Tibial nerve (tissue), 3 donors: Measurements from ENCODE around the gene SHISA7.

ENCODE experiments used
- POLR2A ChIP-seq, 2 donors: fragments of 450-650 bp; IDR thresholded peaks; one replicate each; pipeline ENCODE4 v1.6.1; 2017; ENCODE audit warnings: antibody characterized with exemption in 2 of 2, mild to moderate bottlenecking in 2 of 2, moderate library complexity in 2 of 2
- TF ChIP-seq, protein P1 (sequence below), 5 experiments: fragments of 200-600 bp in 3 of 5; fragments of 450-650 bp in 2 of 5; sonication (generic) in 3 of 5; IDR thresholded peaks; one replicate each; pipeline ENCODE4 v1.5.1; 2016 to 2019; ENCODE audit warnings: antibody characterized with exemption in 5 of 5, mild to moderate bottlenecking in 3 of 5, moderate library complexity in 2 of 5

- TF ChIP-seq, protein P1, sequence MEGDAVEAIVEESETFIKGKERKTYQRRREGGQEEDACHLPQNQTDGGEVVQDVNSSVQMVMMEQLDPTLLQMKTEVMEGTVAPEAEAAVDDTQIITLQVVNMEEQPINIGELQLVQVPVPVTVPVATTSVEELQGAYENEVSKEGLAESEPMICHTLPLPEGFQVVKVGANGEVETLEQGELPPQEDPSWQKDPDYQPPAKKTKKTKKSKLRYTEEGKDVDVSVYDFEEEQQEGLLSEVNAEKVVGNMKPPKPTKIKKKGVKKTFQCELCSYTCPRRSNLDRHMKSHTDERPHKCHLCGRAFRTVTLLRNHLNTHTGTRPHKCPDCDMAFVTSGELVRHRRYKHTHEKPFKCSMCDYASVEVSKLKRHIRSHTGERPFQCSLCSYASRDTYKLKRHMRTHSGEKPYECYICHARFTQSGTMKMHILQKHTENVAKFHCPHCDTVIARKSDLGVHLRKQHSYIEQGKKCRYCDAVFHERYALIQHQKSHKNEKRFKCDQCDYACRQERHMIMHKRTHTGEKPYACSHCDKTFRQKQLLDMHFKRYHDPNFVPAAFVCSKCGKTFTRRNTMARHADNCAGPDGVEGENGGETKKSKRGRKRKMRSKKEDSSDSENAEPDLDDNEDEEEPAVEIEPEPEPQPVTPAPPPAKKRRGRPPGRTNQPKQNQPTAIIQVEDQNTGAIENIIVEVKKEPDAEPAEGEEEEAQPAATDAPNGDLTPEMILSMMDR (IDR thresholded peaks at IDR 0.05): no peak
- no peak for TF ChIP-seq POLR2A (IDR thresholded peaks at IDR 0.05)
These were observed 34.8 kb upstream of the SHISA7 start for GRCh38 chr19:55477905-55478304.
